Measurements from ENCODE around the gene MYOZ2.

The MYOZ2 gene

GRCh38 chr4:119105605-119106004 is 30.0 kb upstream of the MYOZ2 start:
- Histone ChIP-seq H3K9me3 (ENCODE audit: control insufficient read depth in 5 of 5, low read length in 5 of 5) (no peaks in the 10 kb centered on the region), H3K36me3 (ENCODE audit: control insufficient read depth in 5 of 5, insufficient read depth in 5 of 5, low read length in 5 of 5) (no peaks in the 10 kb centered on the region), H3K27ac (ENCODE audit: low read depth, low read length) (no peak overlapping the region), H3K27me3 (ENCODE audit: control insufficient read depth in 5 of 5, insufficient read depth in 4 of 5, low read length in 5 of 5) (no peaks in the 10 kb centered on the region), H3K4me3 (ENCODE audit: low read depth in 1 of 5, low read length in 5 of 5) (no peak overlapping the region), H3K9ac (ENCODE audit: low read length in 5 of 5) (no peak overlapping the region), H3K4me1 (ENCODE audit: control insufficient read depth in 5 of 5, insufficient read depth in 5 of 5, low read length in 5 of 5) (peaks cover 0 to 21% (median 7%) of the 10 kb centered on the region in 5 donors)

- Histone ChIP-seq H3K27me3 (ENCODE audit: control insufficient read depth in 5 of 5, insufficient read depth in 4 of 5, low read length in 5 of 5) (no peaks in the 10 kb centered on the region), H3K36me3 (ENCODE audit: control insufficient read depth in 5 of 5, insufficient read depth in 5 of 5, low read length in 5 of 5) (no peaks in the 10 kb centered on the region), H3K4me3 (ENCODE audit: low read depth in 1 of 5, low read length in 5 of 5) (no peak overlapping the region), H3K27ac (ENCODE audit: low read depth, low read length) (no peak overlapping the region), H3K9me3 (ENCODE audit: control insufficient read depth in 5 of 5, low read length in 5 of 5) (no peaks in the 10 kb centered on the region), H3K9ac (ENCODE audit: low read length in 5 of 5) (no peak overlapping the region), H3K4me1 (ENCODE audit: control insufficient read depth in 5 of 5, insufficient read depth in 5 of 5, low read length in 5 of 5) (peaks cover 0 to 21% (median 7%) of the 10 kb centered on the region in 5 donors)
Measured at GRCh38 chr4:119106036-119107000, 29.3 kb upstream of the MYOZ2 start.

GRCh38 chr4:119110121-119110520 is 25.5 kb upstream of the MYOZ2 start:
- Histone ChIP-seq H3K9ac (ENCODE audit: low read length in 5 of 5) (no peak overlapping the region), H3K27me3 (ENCODE audit: control insufficient read depth in 5 of 5, insufficient read depth in 4 of 5, low read length in 5 of 5) (no peaks in the 10 kb centered on the region), H3K4me1 (ENCODE audit: control insufficient read depth in 5 of 5, insufficient read depth in 5 of 5, low read length in 5 of 5) (peaks cover 0 to 19% (median 10%) of the 10 kb centered on the region in 5 donors), H3K4me3 (ENCODE audit: low read depth in 1 of 5, low read length in 5 of 5) (no peak overlapping the region), H3K27ac (ENCODE audit: low read depth, low read length) (no peak overlapping the region), H3K36me3 (ENCODE audit: control insufficient read depth in 5 of 5, insufficient read depth in 5 of 5, low read length in 5 of 5) (no peaks in the 10 kb centered on the region), H3K9me3 (ENCODE audit: control insufficient read depth in 5 of 5, low read length in 5 of 5) (no peaks in the 10 kb centered on the region)

GRCh38 chr4:119111296-119111695 is 24.3 kb upstream of the MYOZ2 start:
- no peak overlapping the region for H3K27ac ChIP-seq (ENCODE audit: low read depth, low read length)
- no peak overlapping the region for H3K4me3 ChIP-seq (ENCODE audit: low read depth in 1 of 5, low read length in 5 of 5)
- H3K36me3 ChIP-seq (ENCODE audit: control insufficient read depth in 5 of 5, insufficient read depth in 5 of 5, low read length in 5 of 5): no peaks in the 10 kb centered on the region
- no peak overlapping the region for H3K9ac ChIP-seq (ENCODE audit: low read length in 5 of 5)
- H3K27me3 ChIP-seq (ENCODE audit: control insufficient read depth in 5 of 5, insufficient read depth in 4 of 5, low read length in 5 of 5): no peaks in the 10 kb centered on the region
- no peaks in the 10 kb centered on the region for H3K9me3 ChIP-seq (ENCODE audit: control insufficient read depth in 5 of 5, low read length in 5 of 5)
- H3K4me1 ChIP-seq (ENCODE audit: control insufficient read depth in 5 of 5, insufficient read depth in 5 of 5, low read length in 5 of 5): peaks cover 0 to 11% (median 5%) of the 10 kb centered on the region in 5 donors

- H3K27ac ChIP-seq (ENCODE audit: low read depth, low read length): peak overlapping the region; percentile 0
Measured at GRCh38 chr4:119113033-119113655, 22.5 kb upstream of the MYOZ2 start.

GRCh38 chr4:119116021-119116420 is 19.6 kb upstream of the MYOZ2 start:
- Histone ChIP-seq H3K9ac (ENCODE audit: low read length in 5 of 5) (no peak overlapping the region), H3K4me3 (ENCODE audit: low read depth in 1 of 5, low read length in 5 of 5) (no peak overlapping the region), H3K9me3 (ENCODE audit: control insufficient read depth in 5 of 5, low read length in 5 of 5) (no peaks in the 10 kb centered on the region), H3K4me1 (ENCODE audit: control insufficient read depth in 5 of 5, insufficient read depth in 5 of 5, low read length in 5 of 5) (peaks cover 0 to 18% (median 15%) of the 10 kb centered on the region in 5 donors), H3K36me3 (ENCODE audit: control insufficient read depth in 5 of 5, insufficient read depth in 5 of 5, low read length in 5 of 5) (no peaks in the 10 kb centered on the region), H3K27me3 (ENCODE audit: control insufficient read depth in 5 of 5, insufficient read depth in 4 of 5, low read length in 5 of 5) (no peaks in the 10 kb centered on the region), H3K27ac (ENCODE audit: low read depth, low read length) (no peak overlapping the region)

More at GRCh38 chr4:119113033-119113655, 22.5 kb upstream of the MYOZ2 start:
- Histone ChIP-seq H3K9ac (ENCODE audit: low read length in 5 of 5) (no peak overlapping the region), H3K27me3 (ENCODE audit: control insufficient read depth in 5 of 5, insufficient read depth in 4 of 5, low read length in 5 of 5) (no peaks in the 10 kb centered on the region), H3K4me1 (ENCODE audit: control insufficient read depth in 5 of 5, insufficient read depth in 5 of 5, low read length in 5 of 5) (peaks cover 0 to 18% (median 15%) of the 10 kb centered on the region in 5 donors), H3K4me3 (ENCODE audit: low read depth in 1 of 5, low read length in 5 of 5) (no peak overlapping the region), H3K9me3 (ENCODE audit: control insufficient read depth in 5 of 5, low read length in 5 of 5) (no peaks in the 10 kb centered on the region), H3K36me3 (ENCODE audit: control insufficient read depth in 5 of 5, insufficient read depth in 5 of 5, low read length in 5 of 5) (no peaks in the 10 kb centered on the region)

GRCh38 chr4:119116925-119117900 is 18.4 kb upstream of the MYOZ2 start:
- H3K36me3 ChIP-seq (ENCODE audit: control insufficient read depth in 5 of 5, insufficient read depth in 5 of 5, low read length in 5 of 5): no peaks in the 10 kb centered on the region
- H3K4me1 ChIP-seq (ENCODE audit: control insufficient read depth in 5 of 5, insufficient read depth in 5 of 5, low read length in 5 of 5): peaks cover 0 to 18% (median 15%) of the 10 kb centered on the region in 5 donors
- H3K27ac ChIP-seq (ENCODE audit: low read depth, low read length): peak overlapping the region; percentile 65
- no peaks in the 10 kb centered on the region for H3K27me3 ChIP-seq (ENCODE audit: control insufficient read depth in 5 of 5, insufficient read depth in 4 of 5, low read length in 5 of 5)
- peak overlapping the region in 2 of 5 donors; percentile 20 for H3K4me3 ChIP-seq (ENCODE audit: low read depth in 1 of 5, low read length in 5 of 5)
- H3K9ac ChIP-seq (ENCODE audit: low read length in 5 of 5): peak overlapping the region in 2 of 5 donors; percentile 2 to 57
- H3K9me3 ChIP-seq (ENCODE audit: control insufficient read depth in 5 of 5, low read length in 5 of 5): no peaks in the 10 kb centered on the region

GRCh38 chr4:119118397-119118796 is 17.2 kb upstream of the MYOZ2 start:
- H3K27ac ChIP-seq (ENCODE audit: low read depth, low read length): no peak overlapping the region
- H3K9ac ChIP-seq (ENCODE audit: low read length in 5 of 5): no peak overlapping the region
- no peaks in the 10 kb centered on the region for H3K36me3 ChIP-seq (ENCODE audit: control insufficient read depth in 5 of 5, insufficient read depth in 5 of 5, low read length in 5 of 5)
- no peak overlapping the region for H3K4me3 ChIP-seq (ENCODE audit: low read depth in 1 of 5, low read length in 5 of 5)
- no peaks in the 10 kb centered on the region for H3K27me3 ChIP-seq (ENCODE audit: control insufficient read depth in 5 of 5, insufficient read depth in 4 of 5, low read length in 5 of 5)
- peaks cover 0 to 14% (median 12%) of the 10 kb centered on the region in 5 donors for H3K4me1 ChIP-seq (ENCODE audit: control insufficient read depth in 5 of 5, insufficient read depth in 5 of 5, low read length in 5 of 5)
- H3K9me3 ChIP-seq (ENCODE audit: control insufficient read depth in 5 of 5, low read length in 5 of 5): no peaks in the 10 kb centered on the region

GRCh38 chr4:119124352-119124751 is 11.3 kb upstream of the MYOZ2 start:
- Histone ChIP-seq H3K27ac (ENCODE audit: low read depth, low read length) (no peak overlapping the region), H3K27me3 (ENCODE audit: control insufficient read depth in 5 of 5, insufficient read depth in 4 of 5, low read length in 5 of 5) (no peaks in the 10 kb centered on the region), H3K9me3 (ENCODE audit: control insufficient read depth in 5 of 5, low read length in 5 of 5) (no peaks in the 10 kb centered on the region)

More at GRCh38 chr4:119124352-119124751, 11.3 kb upstream of the MYOZ2 start:
- no peak overlapping the region for H3K4me3 ChIP-seq (ENCODE audit: low read depth in 1 of 5, low read length in 5 of 5)
- H3K4me1 ChIP-seq (ENCODE audit: control insufficient read depth in 5 of 5, insufficient read depth in 5 of 5, low read length in 5 of 5): peaks cover 0 to 11% (median 3%) of the 10 kb centered on the region in 5 donors
- no peak overlapping the region for H3K9ac ChIP-seq (ENCODE audit: low read length in 5 of 5)
- no peaks in the 10 kb centered on the region for H3K36me3 ChIP-seq (ENCODE audit: control insufficient read depth in 5 of 5, insufficient read depth in 5 of 5, low read length in 5 of 5)
